ENCODE results near the gene CCDC136. TPM values are rescaled to one million over a fixed set of nuclear protein-coding genes. Genes with fewer than 3 reads are reported as not detected.

The CCDC136 gene
- total RNA-seq, 1 donor from 2014 or later, result 1.3 TPM

DNA sequence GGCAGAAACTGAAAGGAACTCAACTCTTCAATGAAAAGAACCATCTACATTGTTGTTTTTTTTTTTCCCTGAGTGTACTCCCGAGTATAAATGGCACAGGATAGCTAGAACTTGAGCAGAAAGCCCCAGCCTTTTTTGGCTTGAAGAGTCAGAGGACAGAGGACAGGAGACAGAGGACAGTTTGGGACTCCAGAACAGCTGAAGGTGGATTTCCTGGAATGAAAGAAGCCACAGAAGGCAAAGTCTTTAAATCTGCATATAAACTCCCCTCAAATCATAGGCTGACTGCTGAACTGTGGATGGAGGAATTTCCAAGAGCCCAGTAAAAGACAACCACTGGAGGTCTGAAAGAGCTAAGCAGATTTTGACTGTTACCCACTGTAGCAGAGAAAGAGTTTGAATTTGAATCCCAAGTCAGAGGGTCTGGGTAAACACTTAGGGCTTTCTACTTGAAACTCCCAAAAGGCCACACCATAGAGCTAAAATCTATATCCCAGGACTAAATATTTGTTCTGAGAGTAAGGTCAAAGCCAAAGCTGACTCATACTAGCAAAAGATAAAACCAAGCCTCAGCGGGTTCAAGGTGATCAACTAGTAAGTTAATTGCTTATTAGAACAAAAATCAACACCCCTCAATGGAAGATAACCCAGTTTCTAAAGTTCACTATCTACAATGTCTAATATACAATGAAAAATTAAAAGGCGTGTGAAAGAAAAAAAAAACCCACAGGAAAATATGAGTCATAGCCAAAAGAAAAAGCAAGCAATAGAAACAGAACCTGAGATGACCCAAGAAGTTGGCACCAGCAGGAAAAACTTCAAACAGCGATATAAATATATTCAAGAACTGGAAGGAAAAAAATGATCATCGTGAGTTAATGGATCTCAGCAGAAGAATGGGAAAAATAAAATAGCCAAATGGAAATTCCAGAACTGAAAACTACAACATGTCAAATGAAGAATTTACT lies 14.3 kb upstream of the CCDC136 start:
- peak in 1 of 2 donors; percentile 34 for DNase-seq (ENCODE audit: low read depth in 2 of 2)

GRCh38 chr7:128778946-128779345 lies 12.8 kb upstream of the CCDC136 start:
- DNase-seq (ENCODE audit: low read depth in 2 of 2), result no peak

DNA sequence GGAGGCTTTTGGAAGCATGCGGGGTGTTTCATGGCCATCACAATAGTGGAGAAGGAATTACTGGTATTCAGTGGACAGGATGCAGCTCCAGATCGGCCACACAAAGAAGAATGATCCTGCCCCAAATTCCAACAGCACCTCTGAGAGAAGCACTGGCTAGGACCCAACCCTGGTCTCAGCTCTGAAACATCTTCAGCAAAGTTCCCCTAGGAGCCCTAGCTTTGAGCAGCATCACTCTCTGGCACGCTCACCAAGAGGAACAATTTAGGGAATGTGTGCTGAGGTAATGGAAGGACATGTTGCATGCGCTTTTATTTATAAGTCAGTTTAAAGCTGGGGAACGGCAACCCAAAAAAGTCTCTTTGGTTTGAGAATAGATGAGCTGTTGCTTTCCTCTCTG lies 10.6 kb upstream of the CCDC136 start:
- no peak for DNase-seq (ENCODE audit: low read depth in 2 of 2)

GRCh38 chr7:128781851-128782250 lies 9.9 kb upstream of the CCDC136 start:
- DNase-seq (ENCODE audit: low read depth in 2 of 2), result no peak

DNA sequence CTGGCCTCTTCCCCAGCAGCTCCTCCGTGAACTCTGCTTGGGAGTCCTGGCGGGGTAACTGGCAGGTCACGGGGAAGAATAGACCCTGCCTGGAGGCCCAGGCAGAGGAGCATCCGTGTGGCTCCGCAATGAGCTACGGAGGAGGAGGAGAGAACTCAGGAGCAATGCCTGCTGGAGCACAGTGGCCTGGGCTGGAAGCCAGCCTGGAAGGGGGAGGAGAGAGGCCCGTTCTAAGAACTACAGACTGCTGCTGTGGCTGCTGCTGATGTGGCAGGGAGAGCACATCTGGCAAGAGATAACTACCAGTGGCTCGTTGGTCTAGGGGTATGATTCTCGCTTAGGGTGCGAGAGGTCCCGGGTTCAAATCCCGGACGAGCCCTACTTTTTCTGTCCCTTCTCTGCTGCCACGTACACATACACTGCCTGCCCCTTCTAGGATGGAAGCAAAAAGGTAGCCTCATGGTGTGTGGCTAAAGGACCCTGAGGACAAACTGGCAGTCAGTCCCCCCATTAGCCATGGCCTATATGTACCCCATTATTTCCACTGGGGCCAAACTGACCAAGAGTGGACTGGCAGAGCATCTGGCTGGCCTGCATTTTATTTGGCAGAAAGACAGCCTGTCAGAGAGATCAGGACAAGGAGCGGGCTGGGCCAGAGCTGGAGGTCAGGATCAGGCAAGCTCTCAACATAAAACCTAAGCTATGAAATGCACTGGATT lies 8.5 kb upstream of the CCDC136 start:
- peak in 1 of 2 donors; percentile 21 for DNase-seq (ENCODE audit: low read depth in 2 of 2)

- DNase-seq (ENCODE audit: low read depth in 2 of 2), result no peak
Measured at GRCh38 chr7:128785738-128786137, 6.0 kb upstream of the CCDC136 start.

DNA sequence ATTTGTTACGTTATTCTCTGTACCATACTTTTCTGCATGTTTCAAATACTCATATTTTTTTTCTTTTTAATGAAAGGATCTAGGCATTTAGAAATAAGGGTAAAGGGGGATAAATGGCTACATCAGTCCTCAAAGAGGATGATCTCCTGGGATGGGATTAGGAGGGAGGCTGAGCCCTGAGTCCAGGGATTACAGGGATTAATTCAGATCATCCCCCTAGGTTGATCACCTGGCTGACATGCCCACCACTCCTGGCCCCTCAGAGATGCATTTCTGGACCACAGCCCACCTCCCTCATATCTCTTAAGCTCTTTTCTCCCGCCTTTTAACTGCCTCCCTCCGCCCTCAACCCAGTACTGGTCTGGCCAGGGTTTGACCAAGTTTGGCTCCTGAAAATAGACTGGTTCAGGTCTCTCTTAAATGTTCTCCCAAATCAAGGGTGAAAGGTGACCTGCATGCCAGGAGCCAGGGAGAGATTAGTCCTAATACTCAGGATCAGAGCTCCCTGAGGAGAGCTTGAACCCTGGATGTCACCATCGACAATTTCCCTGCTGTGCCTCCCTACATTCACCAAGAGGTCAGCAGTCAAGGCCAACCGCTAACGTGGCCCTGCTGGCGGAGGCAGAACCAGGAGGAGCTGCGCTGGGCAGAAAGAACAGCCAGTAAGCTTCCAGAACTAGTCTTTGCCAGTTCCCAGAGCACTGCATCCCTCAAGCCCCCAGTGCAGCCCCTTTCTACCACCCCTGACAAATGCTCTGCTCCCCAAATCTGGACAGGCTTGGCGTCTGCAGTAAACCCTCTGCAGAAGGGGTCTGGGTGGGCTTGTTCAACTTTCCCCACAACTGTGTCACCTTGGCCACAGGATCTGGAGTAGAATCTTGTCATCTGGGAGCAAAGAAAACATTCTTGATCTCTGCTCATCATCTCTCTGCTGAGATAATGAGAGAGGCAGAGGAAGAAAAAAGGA lies 3.0 kb upstream of the CCDC136 start:
- DNase-seq (ENCODE audit: low read depth in 2 of 2), result no peak

GRCh38 chr7:128790315-128791041 lies 1.3 kb upstream of the CCDC136 start:
- DNase-seq (ENCODE audit: low read depth in 2 of 2), result no peak

- no peak for DNase-seq (ENCODE audit: low read depth in 2 of 2)
Measured at GRCh38 chr7:128791972-128792327, 182 bp downstream of the CCDC136 start.

GRCh38 chr7:128792471-128793180 lies 858 bp downstream of the CCDC136 start:
- no peak for DNase-seq (ENCODE audit: low read depth in 2 of 2)

GRCh38 chr7:128793181-128793547 lies 1.4 kb downstream of the CCDC136 start:
- no peak for DNase-seq (ENCODE audit: low read depth in 2 of 2)

- DNase-seq (ENCODE audit: low read depth in 2 of 2), result no peak
Measured at GRCh38 chr7:128794020-128794419, 2.3 kb downstream of the CCDC136 start.

GRCh38 chr7:128794436-128794835 lies 2.7 kb downstream of the CCDC136 start:
- DNase-seq (ENCODE audit: low read depth in 2 of 2), result no peak

GRCh38 chr7:128795129-128795528 lies 3.4 kb downstream of the CCDC136 start:
- no peak for DNase-seq (ENCODE audit: low read depth in 2 of 2)

GRCh38 chr7:128796327-128796726 lies 4.6 kb downstream of the CCDC136 start:
- no peak for DNase-seq (ENCODE audit: low read depth in 2 of 2)

GRCh38 chr7:128799451-128799850 lies 7.7 kb downstream of the CCDC136 start:
- DNase-seq (ENCODE audit: low read depth in 2 of 2), result no peak

DNA sequence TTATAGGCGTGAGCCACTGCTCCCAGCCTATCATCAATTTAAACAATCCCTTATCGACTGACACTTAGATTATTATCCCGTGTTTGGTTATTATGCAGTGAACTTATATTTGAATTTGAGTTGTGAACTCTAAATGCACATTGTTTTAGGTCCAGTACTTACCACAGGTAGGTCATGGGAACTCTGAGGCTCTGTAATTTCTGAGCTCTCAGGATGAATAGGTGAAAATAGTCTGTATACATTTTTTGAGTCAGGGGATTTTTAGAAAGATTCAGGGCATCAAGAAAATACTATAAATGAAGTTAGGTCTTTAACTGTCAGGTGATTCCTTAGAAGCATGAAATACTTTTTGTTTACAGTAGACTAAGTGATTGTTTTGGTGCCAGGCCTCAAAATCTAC lies 8.8 kb downstream of the CCDC136 start:
- DNase-seq (ENCODE audit: low read depth in 2 of 2), result no peak

DNA sequence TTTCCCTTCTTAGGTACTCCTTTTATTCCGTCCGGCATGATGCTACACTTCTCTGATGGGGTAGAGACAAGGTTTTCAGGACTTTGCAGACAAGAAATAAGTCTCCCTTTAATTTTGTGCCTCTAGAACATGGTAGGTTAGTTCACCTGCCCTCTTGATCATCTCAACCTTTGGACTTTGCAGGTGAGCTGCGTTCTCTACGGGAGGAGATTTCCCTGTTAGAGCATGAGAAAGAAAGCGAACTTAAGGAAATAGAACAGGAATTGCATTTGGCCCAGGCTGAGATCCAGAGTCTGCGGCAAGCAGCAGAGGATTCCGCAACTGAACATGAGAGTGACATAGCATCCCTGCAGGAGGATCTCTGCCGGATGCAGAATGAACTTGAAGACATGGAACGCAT lies 9.2 kb downstream of the CCDC136 start:
- no peak for DNase-seq (ENCODE audit: low read depth in 2 of 2)

DNA sequence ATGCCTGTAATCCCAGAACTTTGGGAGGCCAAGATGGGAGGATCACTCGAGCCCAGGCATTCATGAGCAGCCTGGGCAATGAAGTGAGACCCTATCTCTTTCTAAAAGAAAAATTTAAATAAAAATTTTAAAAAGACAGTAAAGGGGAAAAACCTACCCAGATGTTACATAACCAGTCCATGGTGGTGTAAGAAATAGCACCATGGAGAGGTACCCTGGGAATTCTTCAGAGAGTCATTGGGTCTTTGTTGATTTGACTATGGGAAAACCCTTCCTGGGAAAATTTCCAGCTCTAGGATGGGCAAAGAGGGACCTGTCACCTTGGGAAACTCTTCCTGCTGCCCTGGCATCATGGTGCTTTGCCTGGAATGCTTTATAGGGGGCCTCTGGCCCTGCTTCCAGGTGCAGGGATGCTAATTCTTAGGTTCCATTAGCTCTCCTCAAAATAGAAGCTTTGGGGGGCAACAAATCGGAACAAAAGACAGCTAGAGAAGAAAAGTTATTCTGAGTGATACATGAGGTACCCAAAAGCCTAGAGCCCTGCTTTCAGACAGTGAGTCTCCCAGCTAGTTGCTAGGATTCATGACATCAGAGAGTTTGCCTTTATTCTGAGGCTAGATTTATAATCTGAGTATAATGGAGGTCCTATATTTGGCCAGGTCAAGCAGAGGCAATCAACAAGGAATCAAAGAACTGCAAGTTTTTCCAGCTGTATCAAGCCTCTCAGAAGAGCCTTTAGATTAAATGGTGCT lies 10.1 kb downstream of the CCDC136 start:
- DNase-seq (ENCODE audit: low read depth in 2 of 2), result no peak

DNA sequence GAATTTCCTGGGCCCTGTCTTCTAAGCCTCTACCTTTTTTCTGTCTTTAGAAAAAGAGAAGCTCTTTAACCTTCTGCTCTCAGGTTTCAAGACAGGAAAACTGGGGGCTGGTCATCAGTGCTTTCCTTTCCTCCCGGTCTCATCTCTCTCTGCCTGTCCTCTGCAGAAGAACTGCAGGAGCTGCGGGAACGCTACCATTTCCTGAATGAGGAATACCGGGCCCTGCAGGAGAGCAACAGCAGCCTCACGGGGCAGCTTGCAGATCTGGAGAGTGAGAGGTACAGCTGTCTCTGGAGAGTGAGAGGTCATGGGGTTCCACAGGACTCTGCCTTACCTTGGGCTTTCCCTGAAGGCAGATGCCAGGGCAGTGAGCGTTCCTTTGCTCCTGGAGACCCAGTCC lies 12.7 kb downstream of the CCDC136 start:
- DNase-seq (ENCODE audit: low read depth in 2 of 2), result no peak

Measured in dermis microvascular lymphatic vessel endothelial cell (primary cell).